GM12878 (cell line): Measurements from ENCODE around the gene RALGPS1. TPM values are rescaled to one million over a fixed set of nuclear protein-coding genes. Genes with fewer than 3 reads are reported as not detected.
"Not testable (repeated sequence)": the region's sequence is repeated elsewhere in the genome, so short reads cannot be mapped to it uniquely, and the experiment has no call there.

Experiments used
- ATAC-seq: fragments of 200-7000 bp; cut with Tn5 transposase; 3 replicates; pipeline ENCODE4 v1.9.1; 2020; ENCODE audit warnings: mild to moderate bottlenecking, moderate library complexity
- BruUV-seq: library from RNA; stranded (reverse); fragments of 400-500 nt; replicated peaks from 2 replicates; lab custom pipeline; 2021; lab: Mats Ljungman, UMichigan
- CTCF ChIA-PET: fragments of 300-600 bp; sonication (Branson Sonifier 250); formaldehyde crosslinking; extraction: SDS; loops from one replicate; lab custom pipeline; 2021; ENCODE audit warnings: inconsistent platforms; lab: Yijun Ruan, JAX
- POLR2A ChIA-PET: fragments of 350-600 bp; formaldehyde crosslinking; extraction: SDS; loops from one replicate; lab custom pipeline; 2021; ENCODE audit warnings: inconsistent platforms; lab: Charles Lee
- RAD21 ChIA-PET: fragments of 300-600 bp; sonication (Branson Sonifier 250); formaldehyde crosslinking; loops from one replicate; lab custom pipeline; 2023; ENCODE audit warnings: antibody characterized with exemption; ENCODE audit not compliant: unreplicated experiment; lab: Charles Lee
- SMC1A ChIA-PET: fragments of 300-600 bp; sonication (Branson Sonifier 250); formaldehyde crosslinking; loops from one replicate; lab custom pipeline; 2023; ENCODE audit not compliant: unreplicated experiment, uncharacterized antibody; lab: Charles Lee
- DNase-seq: peaks from one replicate; pipeline ENCODE4 v3.0.0-alpha.2; 2011; ENCODE audit warnings: low read depth, low spot score
- FAIRE-seq: peaks from 3 replicates; lab custom pipeline; 2011; peaks lifted over from hg19 to GRCh38; lab: Jason Lieb, UNC
- H2AFZ ChIP-seq: 2 replicates; pipeline ENCODE4 v1.6.0; 2011; ENCODE audit warnings: low read depth, low read length, control low read depth; ENCODE audit not compliant: control insufficient read depth
- H3K27ac ChIP-seq: 2 replicates; pipeline ENCODE4 v1.5.1; 2011; ENCODE audit warnings: control low read depth; ENCODE audit not compliant: control insufficient read depth, insufficient read depth
- H3K27me3 ChIP-seq, 2 experiments: replicated peaks in 1 of 2; 2 replicates each; pipeline versions ENCODE4 v1.6.0 to v1.6.1; 2011; ENCODE audit warnings: low read length in 1 of 2; ENCODE audit not compliant: control insufficient read depth in 2 of 2, insufficient read depth in 2 of 2
- H3K36me3 ChIP-seq, 2 experiments: 2 replicates each; pipeline ENCODE4 v1.5.1; 2011; ENCODE audit warnings: low read length in 1 of 2; ENCODE audit not compliant: control insufficient read depth in 2 of 2, insufficient read depth in 2 of 2
- H3K4me1 ChIP-seq: 2 replicates; pipeline ENCODE4 v1.6.1; 2011; ENCODE audit warnings: mild to moderate bottlenecking, low read length, moderate library complexity, mixed read lengths; ENCODE audit not compliant: control insufficient read depth, insufficient read depth
- H3K4me2 ChIP-seq: 2 replicates; pipeline ENCODE4 v1.6.0; 2011; ENCODE audit warnings: control low read depth; ENCODE audit not compliant: control insufficient read depth, insufficient read depth
- H3K4me3 ChIP-seq: fragments of 200-600 bp; sonication (generic); 2 replicates; pipeline ENCODE4 v1.5.1; 2016
- H3K79me2 ChIP-seq: 2 replicates; pipeline ENCODE4 v1.6.0; 2011; ENCODE audit warnings: low read length; ENCODE audit not compliant: control insufficient read depth, insufficient read depth
- H3K9ac ChIP-seq: 2 replicates; pipeline ENCODE4 v1.8.0; 2011; ENCODE audit warnings: low read length, control low read depth, mixed read lengths; ENCODE audit not compliant: control insufficient read depth, insufficient read depth
- H3K9me3 ChIP-seq: replicated peaks from 3 replicates; pipeline ENCODE4 v1.5.1; 2011; ENCODE audit warnings: mild to moderate bottlenecking, low read length; ENCODE audit not compliant: control insufficient read depth, insufficient read depth
- H4K20me1 ChIP-seq: 2 replicates; pipeline ENCODE4 v1.6.0; 2011; ENCODE audit not compliant: control insufficient read depth, insufficient read depth
- BCL11A ChIP-seq: IDR thresholded peaks from 2 replicates; pipeline ENCODE4 v1.6.1; 2011; ENCODE audit warnings: low read depth, low read length
- CBX5 ChIP-seq: sonication (generic); IDR thresholded peaks from 2 replicates; pipeline ENCODE4 v1.6.1; 2016; ENCODE audit warnings: low read depth, moderate library complexity, mild to moderate bottlenecking, inconsistent platforms
- EP300 ChIP-seq, 2 experiments: fragments of 150-350 bp in 1 of 2; IDR thresholded peaks; 2 replicates each; pipeline ENCODE4 v1.6.1; 2011 to 2012; ENCODE audit warnings: low read depth in 2 of 2, low read length in 2 of 2, borderline replicate concordance in 1 of 2, improper control_type of control experiment in 1 of 2, inconsistent platforms in 1 of 2; ENCODE audit not compliant: control insufficient read depth in 1 of 2
- IKZF2 ChIP-seq, 2 experiments: fragments of 450-650 bp; IDR thresholded peaks; 2 replicates each; pipeline ENCODE4 v1.6.1; 2017; ENCODE audit warnings: mild to moderate bottlenecking in 2 of 2, moderate library complexity in 2 of 2
- MEF2B ChIP-seq: fragments of 450-650 bp; IDR thresholded peaks from 2 replicates; pipeline ENCODE4 v1.6.1; 2018; ENCODE audit warnings: mild to moderate bottlenecking, moderate library complexity; ENCODE audit not compliant: partially characterized antibody, poor library complexity, severe bottlenecking
- NFYB ChIP-seq: IDR thresholded peaks from 2 replicates; pipeline ENCODE4 v1.6.1; 2011; ENCODE audit warnings: low read depth, mild to moderate bottlenecking, low read length, improper control_type of control experiment, moderate library complexity; ENCODE audit not compliant: insufficient read depth
- RAD51 ChIP-seq: fragments of 450-650 bp; IDR thresholded peaks from 2 replicates; pipeline ENCODE4 v1.6.1; 2016; ENCODE audit warnings: moderate library complexity, mild to moderate bottlenecking, inconsistent platforms
- RB1 ChIP-seq: fragments of 450-650 bp; formaldehyde crosslinking; IDR thresholded peaks from 2 replicates; pipeline ENCODE4 v1.6.1; 2017; ENCODE audit warnings: mild to moderate bottlenecking, borderline replicate concordance
- SIN3A ChIP-seq: IDR thresholded peaks from 2 replicates; pipeline ENCODE4 v1.6.1; 2012; ENCODE audit warnings: low read depth, low read length, improper control_type of control experiment
- SP1 ChIP-seq: IDR thresholded peaks from one replicate; pipeline ENCODE4 v1.6.1; 2011; ENCODE audit warnings: low read depth, low read length
- WGBS: methylation state at CpG from one replicate; pipeline ENCODE4 v1.1.6; 2016; ENCODE audit warnings: low lambda C conversion rate; ENCODE audit not compliant: insufficient replicate concordance, insufficient coverage; ENCODE audit errors: missing lambda C conversion rate; 5-methylcytosine and 5-hydroxymethylcytosine counted together
- in situ Hi-C: fragments of 300-500 bp; cut with MboI; formaldehyde crosslinking; loops from 9 replicates; pipeline ENCODE4 v1.14.3; 2018; ENCODE audit warnings: mixed read lengths
- intact Hi-C: fragments of 100-400 bp; cut with micrococcal nuclease; formaldehyde crosslinking; loops from one replicate; pipeline ENCODE4 v1.14.2; 2022; ENCODE audit not compliant: unreplicated experiment
- polyA plus RNA-seq, 11 experiments: library from polyadenylated mRNA; depleted of rRNA in 4 of 11; unstranded in 6 of 11; stranded (reverse) in 5 of 11; fragments of >200 nt; fragmentation: Nextera tagmentation in 4 of 11; fragmentation: Illumina TruSeq in 1 of 11; extraction: Ambion mirVana in 4 of 11; extraction: Trizol in 1 of 11; gene quantifications; 1 replicate in 1 of 11; 2 replicates in 10 of 11; pipeline versions ENCODE4 v1.2.1 to v1.2.3, GENCODE V29; 2011 to 2016; ENCODE audit warnings: inconsistent platforms in 2 of 11, missing spikeins in 2 of 11, low read depth in 1 of 11
- total RNA-seq, 4 experiments: library from RNA; depleted of rRNA in 3 of 4; stranded (reverse); fragments of >200 nt in 3 of 4; fragmentation: Illumina TruSeq in 1 of 4; extraction: Trizol in 1 of 4; gene quantifications; 2 replicates each; pipeline versions ENCODE4 v1.2.1 to v1.2.3, GENCODE V29; 2013 to 2021
- TF ChIP-seq, protein P1 (sequence below): fragments of 450-650 bp; formaldehyde crosslinking; IDR thresholded peaks from 2 replicates; pipeline ENCODE4 v1.5.0; 2022; ENCODE audit warnings: mild to moderate bottlenecking, missing genetic modification characterization
- TF ChIP-seq, protein P2 (sequence below): fragments of 150-350 bp; IDR thresholded peaks from 2 replicates; pipeline ENCODE4 v1.6.1; 2014; ENCODE audit warnings: mild to moderate bottlenecking, low read depth, low read length
- TF ChIP-seq, protein P3 (sequence below): fragments of 450-650 bp; IDR thresholded peaks from 2 replicates; pipeline ENCODE4 v1.6.1; 2018; ENCODE audit warnings: borderline replicate concordance, mild to moderate bottlenecking; ENCODE audit not compliant: partially characterized antibody

Gene RALGPS1
- total and polyA plus RNA-seq, 10 of the 15 experiments (the other 5 are each of a cell fraction or from before 2014, with no cell fraction given), result 0.13 to 5.6 (median 2.7) TPM

DNA sequence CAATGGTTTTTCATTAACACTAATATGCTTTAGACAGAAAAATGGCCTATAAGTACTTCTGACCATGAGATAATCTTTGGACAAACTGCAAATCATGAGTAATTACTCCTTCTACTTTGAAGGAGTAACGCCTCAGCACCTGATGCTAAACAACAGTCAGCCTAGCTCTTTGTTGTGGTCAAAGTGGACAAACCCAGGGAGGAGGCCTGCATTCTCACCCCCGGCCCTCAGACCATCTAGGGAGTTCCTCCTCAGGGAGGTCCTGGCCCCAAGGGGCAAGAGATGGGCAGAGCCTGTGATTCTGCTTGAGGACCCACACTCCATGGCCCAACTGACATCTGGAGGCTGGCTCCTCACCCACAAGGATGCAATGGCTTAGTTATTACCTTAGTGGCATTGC lies 256.1 kb downstream of the RALGPS1 start (continued):
- TF ChIP-seq, protein P1, sequence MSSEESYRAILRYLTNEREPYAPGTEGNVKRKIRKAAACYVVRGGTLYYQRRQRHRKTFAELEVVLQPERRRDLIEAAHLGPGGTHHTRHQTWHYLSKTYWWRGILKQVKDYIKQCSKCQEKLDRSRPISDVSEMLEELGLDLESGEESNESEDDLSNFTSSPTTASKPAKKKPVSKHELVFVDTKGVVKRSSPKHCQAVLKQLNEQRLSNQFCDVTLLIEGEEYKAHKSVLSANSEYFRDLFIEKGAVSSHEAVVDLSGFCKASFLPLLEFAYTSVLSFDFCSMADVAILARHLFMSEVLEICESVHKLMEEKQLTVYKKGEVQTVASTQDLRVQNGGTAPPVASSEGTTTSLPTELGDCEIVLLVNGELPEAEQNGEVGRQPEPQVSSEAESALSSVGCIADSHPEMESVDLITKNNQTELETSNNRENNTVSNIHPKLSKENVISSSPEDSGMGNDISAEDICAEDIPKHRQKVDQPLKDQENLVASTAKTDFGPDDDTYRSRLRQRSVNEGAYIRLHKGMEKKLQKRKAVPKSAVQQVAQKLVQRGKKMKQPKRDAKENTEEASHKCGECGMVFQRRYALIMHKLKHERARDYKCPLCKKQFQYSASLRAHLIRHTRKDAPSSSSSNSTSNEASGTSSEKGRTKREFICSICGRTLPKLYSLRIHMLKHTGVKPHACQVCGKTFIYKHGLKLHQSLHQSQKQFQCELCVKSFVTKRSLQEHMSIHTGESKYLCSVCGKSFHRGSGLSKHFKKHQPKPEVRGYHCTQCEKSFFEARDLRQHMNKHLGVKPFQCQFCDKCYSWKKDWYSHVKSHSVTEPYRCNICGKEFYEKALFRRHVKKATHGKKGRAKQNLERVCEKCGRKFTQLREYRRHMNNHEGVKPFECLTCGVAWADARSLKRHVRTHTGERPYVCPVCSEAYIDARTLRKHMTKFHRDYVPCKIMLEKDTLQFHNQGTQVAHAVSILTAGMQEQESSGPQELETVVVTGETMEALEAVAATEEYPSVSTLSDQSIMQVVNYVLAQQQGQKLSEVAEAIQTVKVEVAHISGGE, result no peak
- TF ChIP-seq EP300 (IDR thresholded peaks at IDR 0.05; ENCODE audit: borderline replicate concordance in 1 of 2, control insufficient read depth in 1 of 2, low read depth in 2 of 2, low read length in 2 of 2) (peak; percentile 49 to 78; a peak in 2 of 4 replicates), SIN3A (no peak), RB1 (peak; percentile 99; the same call in 1 of the 2 replicates), MEF2B (peak; percentile 100), BCL11A (peak; percentile 63), CBX5 (no peak), IKZF2 (IDR thresholded peaks at IDR 0.05) (peak; percentile 63 to 76; a peak in 2 of 4 replicates), RAD51 (no peak), NFYB (no peak), SP1 (no peak)
- TF ChIP-seq, protein P2, sequence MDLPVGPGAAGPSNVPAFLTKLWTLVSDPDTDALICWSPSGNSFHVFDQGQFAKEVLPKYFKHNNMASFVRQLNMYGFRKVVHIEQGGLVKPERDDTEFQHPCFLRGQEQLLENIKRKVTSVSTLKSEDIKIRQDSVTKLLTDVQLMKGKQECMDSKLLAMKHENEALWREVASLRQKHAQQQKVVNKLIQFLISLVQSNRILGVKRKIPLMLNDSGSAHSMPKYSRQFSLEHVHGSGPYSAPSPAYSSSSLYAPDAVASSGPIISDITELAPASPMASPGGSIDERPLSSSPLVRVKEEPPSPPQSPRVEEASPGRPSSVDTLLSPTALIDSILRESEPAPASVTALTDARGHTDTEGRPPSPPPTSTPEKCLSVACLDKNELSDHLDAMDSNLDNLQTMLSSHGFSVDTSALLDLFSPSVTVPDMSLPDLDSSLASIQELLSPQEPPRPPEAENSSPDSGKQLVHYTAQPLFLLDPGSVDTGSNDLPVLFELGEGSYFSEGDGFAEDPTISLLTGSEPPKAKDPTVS, result no peak
- TF ChIP-seq, protein P3, sequence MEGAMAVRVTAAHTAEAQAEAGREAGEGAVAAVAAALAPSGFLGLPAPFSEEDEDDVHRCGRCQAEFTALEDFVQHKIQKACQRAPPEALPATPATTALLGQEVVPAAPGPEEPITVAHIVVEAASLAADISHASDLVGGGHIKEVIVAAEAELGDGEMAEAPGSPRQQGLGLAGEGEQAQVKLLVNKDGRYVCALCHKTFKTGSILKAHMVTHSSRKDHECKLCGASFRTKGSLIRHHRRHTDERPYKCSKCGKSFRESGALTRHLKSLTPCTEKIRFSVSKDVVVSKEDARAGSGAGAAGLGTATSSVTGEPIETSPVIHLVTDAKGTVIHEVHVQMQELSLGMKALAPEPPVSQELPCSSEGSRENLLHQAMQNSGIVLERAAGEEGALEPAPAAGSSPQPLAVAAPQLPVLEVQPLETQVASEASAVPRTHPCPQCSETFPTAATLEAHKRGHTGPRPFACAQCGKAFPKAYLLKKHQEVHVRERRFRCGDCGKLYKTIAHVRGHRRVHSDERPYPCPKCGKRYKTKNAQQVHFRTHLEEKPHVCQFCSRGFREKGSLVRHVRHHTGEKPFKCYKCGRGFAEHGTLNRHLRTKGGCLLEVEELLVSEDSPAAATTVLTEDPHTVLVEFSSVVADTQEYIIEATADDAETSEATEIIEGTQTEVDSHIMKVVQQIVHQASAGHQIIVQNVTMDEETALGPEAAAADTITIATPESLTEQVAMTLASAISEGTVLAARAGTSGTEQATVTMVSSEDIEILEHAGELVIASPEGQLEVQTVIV, result no peak

DNA sequence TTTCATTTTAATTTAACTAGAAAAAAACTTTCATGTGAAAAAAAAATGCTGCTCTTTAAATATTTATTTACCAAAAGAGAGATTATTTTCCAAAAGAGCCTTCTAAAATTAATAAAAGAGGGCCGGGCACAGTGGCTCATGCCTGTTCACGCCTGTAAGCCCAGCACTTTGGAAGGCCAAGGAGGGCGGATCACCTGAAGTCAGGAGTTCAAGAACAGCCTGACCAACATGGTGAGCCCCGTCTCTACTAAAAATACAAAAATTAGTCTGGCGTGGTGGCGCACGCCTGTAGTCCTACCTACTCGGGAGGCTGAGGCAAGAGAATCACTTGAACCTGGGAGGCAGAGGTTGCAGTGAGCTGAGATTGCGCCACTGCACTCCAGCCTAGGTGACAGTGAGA lies 256.8 kb downstream of the RALGPS1 start:
- H3K9ac ChIP-seq, H2AFZ ChIP-seq, H3K36me3 ChIP-seq, H3K27ac ChIP-seq, H3K4me3 ChIP-seq, H3K27me3 ChIP-seq, FAIRE-seq, intact Hi-C loops, in situ Hi-C loops, H4K20me1 ChIP-seq, H3K79me2 ChIP-seq, DNase-seq, H3K9me3 ChIP-seq, H3K4me2 ChIP-seq, BruUV-seq, ATAC-seq: not testable (repeated sequence)
- peaks cover 14% of the 10 kb centered on the region for H3K4me1 ChIP-seq
- ChIA-PET SMC1A (interaction anchor here (0.9 to 28.4 kb wide), 3 partner anchors 7 to 112 kb away, joined by 3 to 812 read pairs (median 3); no protein-coding TSS in a partner anchor), RAD21 (interaction anchor here (15.6 to 16.8 kb wide), 2 partner anchors 11 to 26 kb away, joined by 226 to 515 read pairs; no protein-coding TSS in a partner anchor), POLR2A (interaction anchor here (1.8 to 4.6 kb wide), 4 partner anchors 8 to 27 kb away, joined by 5 to 28 read pairs (median 9); no protein-coding TSS in a partner anchor), CTCF (interaction anchor here (1.0 to 6.9 kb wide), 3 partner anchors 12 to 230 kb away, joined by 4 to 84 read pairs (median 11); no protein-coding TSS in a partner anchor)
- 93% methylated on average over 9 of the region's 9 CpGs for WGBS
